Activated T-cell treated with anti-CD3 and anti-CD28 coated beads for 1 hour (primary cell): ENCODE measurements around the gene GNAO1.

ENCODE experiments used
- DNase-seq: peaks from one replicate; pipeline ENCODE4 v3.0.0-alpha.2; 2020; ENCODE audit warnings: low read depth

GNAO1 gene

GRCh38 chr16:56336071-56336688 is 144.9 kb downstream of the GNAO1 start:
- no peak for DNase-seq

DNA sequence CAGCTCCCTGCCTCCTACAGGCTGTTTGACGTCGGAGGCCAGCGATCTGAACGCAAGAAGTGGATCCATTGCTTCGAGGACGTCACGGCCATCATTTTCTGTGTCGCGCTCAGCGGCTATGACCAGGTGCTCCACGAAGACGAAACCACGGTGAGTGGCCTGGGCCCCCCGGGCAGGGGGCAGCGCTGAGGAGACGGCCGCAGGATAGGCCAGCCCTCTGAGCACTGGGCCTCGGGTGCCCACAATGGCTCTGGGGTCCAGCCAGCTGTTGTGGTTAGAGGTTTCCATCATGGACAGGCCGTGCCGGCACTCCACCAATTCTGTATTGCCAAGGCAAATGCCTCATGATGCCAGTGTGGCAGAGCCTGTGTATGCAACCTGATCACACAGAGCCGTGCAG is 145.4 kb downstream of the GNAO1 start:
- no peak for DNase-seq

DNA sequence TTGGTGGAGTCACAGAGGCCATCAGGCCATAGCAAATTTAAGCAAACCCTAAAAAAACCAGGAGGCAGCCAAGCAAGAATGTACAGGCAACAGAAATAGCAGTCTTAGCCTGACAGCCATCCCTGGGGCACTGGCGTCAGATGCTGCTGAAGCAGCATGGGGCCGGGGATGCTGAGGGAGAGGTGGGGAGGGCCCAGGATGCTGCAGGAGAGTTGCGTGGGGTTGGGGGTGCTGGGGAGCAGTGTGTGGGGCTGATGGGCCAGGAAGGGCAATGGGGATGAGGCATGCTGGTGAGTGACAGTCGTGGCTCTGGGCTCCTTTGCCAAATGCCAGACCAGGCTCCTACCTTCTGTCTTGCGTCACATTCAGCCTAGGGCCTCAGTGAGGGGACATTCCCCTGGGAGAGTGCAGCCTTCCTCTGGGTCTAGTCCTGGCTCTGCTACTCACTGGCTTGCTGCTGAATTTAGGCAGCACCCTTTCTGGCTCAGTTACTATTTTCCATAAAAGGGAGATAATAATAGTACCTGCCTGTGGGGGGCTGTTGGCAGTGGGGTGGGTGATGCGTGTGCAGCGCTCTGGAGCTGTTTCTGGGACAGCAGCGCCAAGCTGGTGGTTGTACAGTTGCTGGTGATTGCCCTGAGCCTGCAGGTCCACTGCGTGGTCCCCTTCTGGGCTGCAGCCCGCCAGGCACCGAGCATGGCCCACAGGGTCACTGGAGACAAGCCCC is 146.0 kb downstream of the GNAO1 start:
- no peak for DNase-seq

DNA sequence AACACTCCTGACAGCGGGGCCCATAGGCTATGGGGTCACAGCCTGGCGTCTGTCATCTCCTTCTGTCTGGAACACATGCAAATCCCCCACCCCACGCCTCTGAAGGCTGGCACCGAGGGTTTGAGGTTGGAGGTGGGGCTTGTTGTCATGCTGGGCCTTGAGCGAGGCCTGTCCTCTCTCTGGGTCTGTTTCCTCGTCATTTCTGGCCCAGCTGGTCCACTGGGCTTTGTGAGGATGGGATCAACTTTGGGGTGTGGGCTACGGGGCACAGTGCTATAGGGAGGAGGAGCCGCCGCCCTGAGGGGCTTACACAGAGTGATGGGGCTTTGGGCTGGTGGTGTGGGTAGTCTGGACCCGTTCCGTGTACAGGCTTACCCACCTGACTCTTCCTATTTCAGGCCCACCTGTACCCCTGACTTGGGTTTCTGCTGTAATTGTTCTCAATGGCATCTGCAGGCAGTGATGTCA is 146.6 kb downstream of the GNAO1 start:
- DNase-seq = no peak

DNA sequence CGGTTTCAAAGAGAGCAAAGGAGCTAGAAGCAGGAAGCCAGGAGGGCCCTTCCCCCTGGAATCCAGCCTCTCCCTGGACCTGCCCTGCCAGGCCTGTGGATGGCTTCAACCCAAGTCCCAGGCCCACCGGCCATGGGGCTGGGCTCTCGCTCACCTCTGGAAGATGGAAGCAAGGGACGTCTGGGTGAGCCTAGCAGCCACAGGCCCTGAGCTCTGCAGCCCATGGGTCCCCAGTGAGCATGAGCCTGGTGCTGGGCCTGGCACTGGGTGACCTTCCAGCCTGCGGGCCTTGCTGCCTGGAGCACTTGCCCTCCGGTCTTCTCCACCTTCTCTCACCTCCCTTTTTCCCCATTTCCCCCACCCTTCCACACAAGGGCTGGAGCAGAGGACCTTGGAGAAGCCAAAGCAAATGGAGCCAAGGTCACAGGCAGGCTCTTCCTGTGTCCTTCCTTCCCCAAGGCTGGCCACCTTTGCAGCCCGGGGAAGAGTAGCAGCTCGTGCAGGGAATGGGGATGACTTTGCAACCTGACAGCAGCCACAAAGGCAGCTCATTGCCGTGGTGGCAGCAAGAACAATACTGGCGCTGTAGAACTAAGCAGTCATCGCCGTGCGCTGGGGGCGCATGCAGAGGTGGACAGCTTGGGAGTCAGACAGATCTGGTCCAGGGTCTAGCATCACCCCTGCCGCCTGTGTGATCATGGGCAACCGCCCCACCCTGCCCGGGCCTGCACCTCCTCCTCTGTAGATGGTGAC is 147.5 kb downstream of the GNAO1 start:
- no peak for DNase-seq

- no peak for DNase-seq
Measured at GRCh38 chr16:56339431-56340195, 148.3 kb downstream of the GNAO1 start.

- DNase-seq = no peak
Measured at GRCh38 chr16:56340416-56340815, 149.1 kb downstream of the GNAO1 start.

GRCh38 chr16:56340864-56341365 is 149.6 kb downstream of the GNAO1 start:
- DNase-seq = no peak

GRCh38 chr16:56341656-56342399 is 150.5 kb downstream of the GNAO1 start:
- DNase-seq = no peak

- no peak for DNase-seq
Measured at GRCh38 chr16:56343661-56344517, 152.6 kb downstream of the GNAO1 start.

DNA sequence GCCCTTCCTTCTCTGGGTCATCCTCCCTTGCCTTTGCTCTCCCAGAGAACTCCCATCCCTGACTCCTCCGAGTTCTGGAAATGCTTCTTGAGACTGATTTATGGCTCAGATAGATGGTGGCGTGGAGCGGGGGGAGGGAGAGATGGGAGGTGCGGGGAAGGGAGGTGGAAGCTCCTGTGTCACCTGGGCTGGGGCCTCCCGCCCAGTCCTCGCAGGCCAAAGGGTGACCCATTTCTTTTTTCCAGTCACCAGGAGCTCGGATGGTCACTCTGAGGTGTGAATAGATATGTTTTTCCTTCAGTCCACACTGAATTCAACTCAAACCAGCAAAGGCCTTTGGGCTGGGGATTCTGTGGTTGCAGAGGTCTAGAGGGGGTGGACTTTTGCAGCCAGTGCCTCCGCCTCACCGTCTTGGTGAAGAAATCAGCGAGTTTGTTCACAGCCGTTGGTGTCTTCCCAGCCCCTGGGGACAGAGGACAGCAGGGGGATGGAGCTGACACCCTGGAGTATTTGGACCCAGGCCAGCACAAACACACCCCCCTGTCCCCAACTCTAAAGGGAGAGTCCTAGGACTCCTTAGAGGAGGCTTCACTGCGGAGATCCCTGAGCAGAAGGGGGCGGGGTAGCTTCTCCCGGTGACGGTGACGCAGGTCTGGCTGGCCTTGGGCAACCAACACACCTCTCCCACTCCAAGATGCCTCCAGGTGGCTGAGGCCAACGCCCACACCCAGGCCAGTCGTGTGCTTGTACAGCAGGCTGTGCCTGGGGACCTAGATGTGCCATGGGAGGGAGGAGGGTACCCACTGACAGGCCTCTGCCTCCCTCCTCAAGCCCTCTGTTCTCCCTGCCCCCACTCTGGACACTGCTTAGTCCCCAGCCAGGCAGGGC is 153.5 kb downstream of the GNAO1 start:
- DNase-seq = no peak

GRCh38 chr16:56345406-56346050 is 154.2 kb downstream of the GNAO1 start:
- DNase-seq = no peak

DNA sequence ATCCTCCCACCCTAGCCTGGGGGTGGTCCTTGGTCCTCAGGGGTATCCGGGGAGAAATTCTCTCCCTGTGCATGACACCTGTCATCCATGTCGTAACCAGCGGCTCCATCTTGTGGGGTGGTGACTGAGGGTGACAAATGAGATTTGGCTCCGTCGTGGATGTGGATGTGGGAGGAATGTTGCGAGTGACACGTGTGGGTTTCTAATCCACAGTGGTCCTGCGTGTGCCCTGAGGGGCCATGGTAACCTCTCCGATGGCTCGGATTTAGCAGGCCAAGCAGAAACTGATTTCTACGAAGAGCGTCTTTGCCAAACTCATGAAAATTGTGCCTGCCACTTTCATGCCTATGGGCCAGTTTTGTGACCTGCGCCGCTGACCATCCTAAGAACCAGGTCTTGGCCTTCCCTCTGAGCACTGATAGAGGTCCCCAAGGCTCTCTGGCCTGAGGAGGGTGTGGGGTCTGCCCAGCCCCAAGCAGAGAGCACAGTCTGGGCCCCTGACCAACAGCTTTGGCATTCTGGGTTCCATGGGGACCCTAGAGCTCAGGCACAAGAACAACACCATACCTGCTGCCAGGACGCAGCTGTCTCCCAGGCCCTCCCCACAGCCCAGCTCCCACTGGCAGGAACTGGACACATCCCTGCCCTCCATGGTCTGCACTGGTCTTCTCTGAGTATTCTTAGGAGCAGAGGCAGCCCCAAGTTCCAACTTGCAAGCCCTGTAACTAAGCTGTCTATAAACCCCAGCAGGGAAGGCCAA is 155.0 kb downstream of the GNAO1 start:
- DNase-seq = no peak

GRCh38 chr16:56347166-56347565 is 155.9 kb downstream of the GNAO1 start:
- no peak for DNase-seq

DNA sequence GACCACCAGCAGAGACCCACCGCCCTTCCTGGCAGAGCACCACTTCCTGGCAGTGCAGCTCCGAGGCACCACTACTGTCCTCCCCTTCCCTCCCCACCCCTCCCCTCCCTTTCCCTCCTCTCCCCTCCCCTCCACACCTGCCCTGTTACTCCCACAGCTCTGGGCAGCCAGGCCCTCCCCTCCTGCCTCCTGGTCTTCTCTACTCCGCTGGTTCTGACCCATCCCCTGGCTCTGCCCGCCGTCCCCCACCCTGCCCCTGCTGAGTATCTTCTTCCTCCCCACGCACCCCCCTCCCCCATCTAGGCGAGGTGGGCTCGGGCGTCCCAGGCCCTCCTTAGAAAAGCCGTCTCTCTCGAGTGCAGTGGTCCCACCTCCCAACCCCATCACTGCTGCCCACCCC is 156.4 kb downstream of the GNAO1 start:
- no peak for DNase-seq

GRCh38 chr16:56348168-56349085 is 157.1 kb downstream of the GNAO1 start:
- no peak for DNase-seq

- no peak for DNase-seq
Measured at GRCh38 chr16:56349086-56349415, 157.8 kb downstream of the GNAO1 start.
